ENCODE data around the gene PLXDC1.
"Not testable (repeated sequence)": the region's sequence is repeated elsewhere in the genome, so short reads cannot be mapped to it uniquely, and the experiment has no call there.

The PLXDC1 gene

GRCh38 chr17:39139561-39139960 is 11.9 kb downstream of the PLXDC1 start:
- no peak for DNase-seq
- TF ChIP-seq GATA1 (IDR thresholded peaks at IDR 0.05; ENCODE audit: low read depth, low read length) (no peak), POLR2A (IDR thresholded peaks at IDR 0.05; ENCODE audit: low read length) (no peak)

- TF ChIP-seq POLR2A (IDR thresholded peaks at IDR 0.05; ENCODE audit: low read length) (no peak), GATA1 (IDR thresholded peaks at IDR 0.05; ENCODE audit: low read depth, low read length) (no peak)
- no peak for DNase-seq
Measured at GRCh38 chr17:39139161-39139511, 12.3 kb downstream of the PLXDC1 start.

GRCh38 chr17:39138431-39139160 is 12.8 kb downstream of the PLXDC1 start:
- no peak for TF ChIP-seq POLR2A (IDR thresholded peaks at IDR 0.05; ENCODE audit: low read length)
- no peak for TF ChIP-seq GATA1 (IDR thresholded peaks at IDR 0.05; ENCODE audit: low read depth, low read length)
- DNase-seq, result no peak

- TF ChIP-seq POLR2A (IDR thresholded peaks at IDR 0.05; ENCODE audit: low read length) (no peak), GATA1 (IDR thresholded peaks at IDR 0.05; ENCODE audit: low read depth, low read length) (no peak)
- no peak for DNase-seq
Measured at GRCh38 chr17:39134878-39135277, 16.6 kb downstream of the PLXDC1 start.

- DNase-seq, result no peak
- TF ChIP-seq POLR2A (IDR thresholded peaks at IDR 0.05; ENCODE audit: low read length) (no peak), GATA1 (IDR thresholded peaks at IDR 0.05; ENCODE audit: low read depth, low read length) (no peak)
Measured at GRCh38 chr17:39132192-39132610, 19.2 kb downstream of the PLXDC1 start.

- TF ChIP-seq POLR2A (IDR thresholded peaks at IDR 0.05; ENCODE audit: low read length) (no peak), GATA1 (IDR thresholded peaks at IDR 0.05; ENCODE audit: low read depth, low read length) (no peak)
- no peak for DNase-seq
Measured at GRCh38 chr17:39131616-39132015, 19.8 kb downstream of the PLXDC1 start.

GRCh38 chr17:39130205-39130604 is 21.2 kb downstream of the PLXDC1 start:
- no peak for TF ChIP-seq GATA1 (IDR thresholded peaks at IDR 0.05; ENCODE audit: low read depth, low read length)
- no peak for TF ChIP-seq POLR2A (IDR thresholded peaks at IDR 0.05; ENCODE audit: low read length)
- DNase-seq, result no peak

GRCh38 chr17:39129544-39129943 is 21.9 kb downstream of the PLXDC1 start:
- not testable (repeated sequence) for DNase-seq

- DNase-seq, result no peak
- TF ChIP-seq POLR2A (IDR thresholded peaks at IDR 0.05; ENCODE audit: low read length) (no peak), GATA1 (IDR thresholded peaks at IDR 0.05; ENCODE audit: low read depth, low read length) (no peak)
Measured at GRCh38 chr17:39126436-39126835, 25.0 kb downstream of the PLXDC1 start.

- TF ChIP-seq POLR2A (IDR thresholded peaks at IDR 0.05; ENCODE audit: low read length) (no peak), GATA1 (IDR thresholded peaks at IDR 0.05; ENCODE audit: low read depth, low read length) (no peak)
- no peak for DNase-seq
Measured at GRCh38 chr17:39125143-39125875, 26.1 kb downstream of the PLXDC1 start.

- TF ChIP-seq GATA1 (IDR thresholded peaks at IDR 0.05; ENCODE audit: low read depth, low read length), result no peak
- no peak for TF ChIP-seq POLR2A (IDR thresholded peaks at IDR 0.05; ENCODE audit: low read length)
- DNase-seq, result no peak
Measured at GRCh38 chr17:39123627-39124026, 27.8 kb downstream of the PLXDC1 start.

GRCh38 chr17:39122991-39123390 is 28.4 kb downstream of the PLXDC1 start:
- no peak for DNase-seq
- TF ChIP-seq GATA1 (IDR thresholded peaks at IDR 0.05; ENCODE audit: low read depth, low read length) (no peak), POLR2A (IDR thresholded peaks at IDR 0.05; ENCODE audit: low read length) (no peak)

- DNase-seq, result not testable (repeated sequence)
Measured at GRCh38 chr17:39121919-39122318, 29.5 kb downstream of the PLXDC1 start.

- no peak for TF ChIP-seq GATA1 (IDR thresholded peaks at IDR 0.05; ENCODE audit: low read depth, low read length)
- TF ChIP-seq POLR2A (IDR thresholded peaks at IDR 0.05; ENCODE audit: low read length), result no peak
- no peak for DNase-seq
Measured at GRCh38 chr17:39118674-39119419, 32.6 kb downstream of the PLXDC1 start.

GRCh38 chr17:39116224-39116623 is 35.2 kb downstream of the PLXDC1 start:
- no peak for DNase-seq
- TF ChIP-seq GATA1 (IDR thresholded peaks at IDR 0.05; ENCODE audit: low read depth, low read length) (no peak), POLR2A (IDR thresholded peaks at IDR 0.05; ENCODE audit: low read length) (no peak)

Data from erythroblast (primary cell).